ENCODE measurements around the gene PDZD2.

The PDZD2 gene

GRCh38 chr5:32157078-32157477 is 518.1 kb downstream of the PDZD2 start:
- no peak for DNase-seq

- no peak for DNase-seq
Observed at GRCh38 chr5:32158679-32158975, 519.7 kb downstream of the PDZD2 start.

- DNase-seq: no peak
Observed at GRCh38 chr5:32159328-32160072, 520.6 kb downstream of the PDZD2 start.

- no peak for DNase-seq
Observed at GRCh38 chr5:32160228-32160627, 521.3 kb downstream of the PDZD2 start.
